Mammary epithelial cell (primary cell): ENCODE results near the gene SNX25.

Source experiments
- CTCF ChIP-seq, 2 donors: IDR thresholded peaks in 1 of 2; conservative IDR thresholded peaks in 1 of 2; 2 replicates each; pipeline ENCODE4 v1.5.1; 2011 to 2012; ENCODE audit warnings: inconsistent platforms in 2 of 2, low read length in 2 of 2, mild to moderate bottlenecking in 2 of 2, control low read depth in 1 of 2, low read depth in 1 of 2; ENCODE audit not compliant: insufficient read depth in 1 of 2; ENCODE audit errors: extremely low read depth in 1 of 2
- EZH2 ChIP-seq: IDR thresholded peaks from 2 replicates; pipeline ENCODE4 v1.6.1; 2012; ENCODE audit warnings: low read length, inconsistent platforms, borderline replicate concordance

GRCh38 chr4:185411849-185412248, 202.5 kb downstream of the SNX25 start:
- no peak for TF ChIP-seq CTCF (conservative IDR thresholded peaks at IDR 0.05 in 1 of 2, IDR thresholded peaks at IDR 0.05 in 1 of 2; ENCODE audit: extremely low read depth in 1 of 2, insufficient read depth in 1 of 2, low read depth in 1 of 2, low read length in 2 of 2)
- TF ChIP-seq EZH2, result no peak
